ENCODE data around the gene MRC1.

- TF ChIP-seq POLR2A (IDR thresholded peaks at IDR 0.05) (no peak), CTCF (IDR thresholded peaks at IDR 0.05) (no peak), POLR2AphosphoS5 (IDR thresholded peaks at IDR 0.05) (no peak), EP300 (IDR thresholded peaks at IDR 0.05) (no peak)
Measured at GRCh38 chr10:17867056-17867455, 57.9 kb downstream of the MRC1 start.
